Cardiac muscle cell (in vitro differentiated cells and primary cell): ENCODE measurements around the gene PARP11. TPM values are rescaled to one million over a fixed set of nuclear protein-coding genes. Genes with fewer than 3 reads are reported as not detected.
A peak's percentile ranks its signal among the peaks of the same experiment; 100 is the strongest.

Experiments used
- DNase-seq, 2 donors: peaks; one replicate each; pipeline versions ENCODE4 v3.0.0 to v3.0.0-alpha.2; 2010 to 2017; ENCODE audit warnings: low read depth in 1 of 2, low spot score in 1 of 2
- H3K27ac ChIP-seq: fragments of 200-600 bp; sonication (generic); 2 replicates; pipeline ENCODE4 v1.5.1; 2016
- H3K27me3 ChIP-seq: fragments of 200-600 bp; sonication (generic); 2 replicates; pipeline ENCODE4 v1.6.0; 2016; ENCODE audit warnings: control low read depth
- H3K36me3 ChIP-seq: fragments of 200-600 bp; sonication (generic); 2 replicates; pipeline ENCODE4 v1.5.1; 2016; ENCODE audit warnings: control low read depth
- H3K4me1 ChIP-seq: fragments of 200-600 bp; sonication (generic); 2 replicates; pipeline ENCODE4 v1.8.1; 2017; ENCODE audit warnings: low read depth, mild to moderate bottlenecking, mixed run types
- H3K4me3 ChIP-seq: fragments of 200-600 bp; sonication (generic); 2 replicates; pipeline ENCODE4 v1.5.1; 2016; ENCODE audit warnings: mild to moderate bottlenecking
- H3K9me3 ChIP-seq: fragments of 200-600 bp; sonication (generic); 2 replicates; pipeline ENCODE4 v1.5.1; 2017; ENCODE audit warnings: low read depth, mild to moderate bottlenecking, control low read depth
- polyA plus RNA-seq: library from polyadenylated mRNA; unstranded; fragments of >200 nt; fragmentation: Nextera tagmentation; extraction: Ambion mirVana; gene quantifications from 2 replicates; pipeline ENCODE4 v1.2.1, GENCODE V29; 2016
- total RNA-seq: library from RNA; depleted of rRNA; stranded (reverse); fragments of >200 nt; gene quantifications from 2 replicates; pipeline ENCODE4 v1.2.3, GENCODE V29; 2016
- TF ChIP-seq, protein P1 (sequence below): IDR thresholded peaks from 2 replicates; pipeline ENCODE4 v1.5.1; 2012; ENCODE audit warnings: low read depth, mild to moderate bottlenecking, low read length

PARP11 gene
- total and polyA plus RNA-seq, 2 experiments from 2014 or later, result 2.5 to 5.7 TPM

DNA sequence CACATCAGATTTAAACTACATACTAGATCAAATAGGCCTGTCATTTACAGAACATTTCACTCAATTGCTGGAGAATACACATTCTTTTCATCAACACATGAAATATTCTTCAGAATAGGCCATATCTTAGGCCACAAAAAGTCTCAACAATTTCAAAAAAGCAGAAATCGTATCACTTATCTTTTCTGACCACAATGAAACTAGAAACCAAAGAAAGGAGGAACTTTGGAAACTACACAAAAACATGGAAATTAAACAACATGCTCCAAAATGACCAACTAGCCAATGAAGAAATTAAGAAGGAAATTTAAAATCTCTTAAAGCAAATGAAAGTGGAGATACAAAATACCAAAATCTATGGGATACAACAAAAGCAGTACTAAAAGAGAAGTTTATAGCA lies 35.1 kb downstream of the PARP11 start:
- no peaks in the 10 kb centered on the region for H3K36me3 ChIP-seq
- no peaks in the 10 kb centered on the region for H3K27me3 ChIP-seq
- H3K4me3 ChIP-seq, result no peak overlapping the region
- peaks cover 8% of the 10 kb centered on the region for H3K4me1 ChIP-seq
- TF ChIP-seq, protein P1, sequence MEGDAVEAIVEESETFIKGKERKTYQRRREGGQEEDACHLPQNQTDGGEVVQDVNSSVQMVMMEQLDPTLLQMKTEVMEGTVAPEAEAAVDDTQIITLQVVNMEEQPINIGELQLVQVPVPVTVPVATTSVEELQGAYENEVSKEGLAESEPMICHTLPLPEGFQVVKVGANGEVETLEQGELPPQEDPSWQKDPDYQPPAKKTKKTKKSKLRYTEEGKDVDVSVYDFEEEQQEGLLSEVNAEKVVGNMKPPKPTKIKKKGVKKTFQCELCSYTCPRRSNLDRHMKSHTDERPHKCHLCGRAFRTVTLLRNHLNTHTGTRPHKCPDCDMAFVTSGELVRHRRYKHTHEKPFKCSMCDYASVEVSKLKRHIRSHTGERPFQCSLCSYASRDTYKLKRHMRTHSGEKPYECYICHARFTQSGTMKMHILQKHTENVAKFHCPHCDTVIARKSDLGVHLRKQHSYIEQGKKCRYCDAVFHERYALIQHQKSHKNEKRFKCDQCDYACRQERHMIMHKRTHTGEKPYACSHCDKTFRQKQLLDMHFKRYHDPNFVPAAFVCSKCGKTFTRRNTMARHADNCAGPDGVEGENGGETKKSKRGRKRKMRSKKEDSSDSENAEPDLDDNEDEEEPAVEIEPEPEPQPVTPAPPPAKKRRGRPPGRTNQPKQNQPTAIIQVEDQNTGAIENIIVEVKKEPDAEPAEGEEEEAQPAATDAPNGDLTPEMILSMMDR, result no peak
- no peaks in the 10 kb centered on the region for H3K9me3 ChIP-seq
- H3K27ac ChIP-seq, result no peak overlapping the region
- DNase-seq, result no peak

DNA sequence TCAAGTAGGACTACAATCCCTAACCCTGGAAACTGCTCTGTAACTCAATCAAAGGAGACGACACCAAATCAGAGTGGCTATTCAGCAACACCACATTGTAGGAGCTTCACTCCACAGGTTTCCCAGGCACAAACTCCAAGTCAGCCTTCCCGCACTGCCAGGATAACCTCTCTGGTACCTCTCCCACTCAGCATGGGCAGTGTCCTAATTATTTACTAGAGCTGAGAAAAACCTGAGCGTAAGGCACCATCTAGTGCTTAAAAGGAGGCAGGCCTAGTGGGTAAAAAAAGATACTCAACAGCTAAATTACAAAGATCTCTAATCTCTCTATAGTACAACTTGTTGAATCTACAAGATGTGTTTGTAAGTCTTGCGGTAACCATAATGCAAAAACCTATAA lies 36.1 kb downstream of the PARP11 start:
- H3K4me1 ChIP-seq, result peaks cover 8% of the 10 kb centered on the region
- no peaks in the 10 kb centered on the region for H3K9me3 ChIP-seq
- no peaks in the 10 kb centered on the region for H3K36me3 ChIP-seq
- peak in 1 of 2 donors; percentile 5 for DNase-seq
- no peaks in the 10 kb centered on the region for H3K27me3 ChIP-seq
- TF ChIP-seq, protein P1, result no peak
- no peak overlapping the region for H3K27ac ChIP-seq
- H3K4me3 ChIP-seq, result no peak overlapping the region

DNA sequence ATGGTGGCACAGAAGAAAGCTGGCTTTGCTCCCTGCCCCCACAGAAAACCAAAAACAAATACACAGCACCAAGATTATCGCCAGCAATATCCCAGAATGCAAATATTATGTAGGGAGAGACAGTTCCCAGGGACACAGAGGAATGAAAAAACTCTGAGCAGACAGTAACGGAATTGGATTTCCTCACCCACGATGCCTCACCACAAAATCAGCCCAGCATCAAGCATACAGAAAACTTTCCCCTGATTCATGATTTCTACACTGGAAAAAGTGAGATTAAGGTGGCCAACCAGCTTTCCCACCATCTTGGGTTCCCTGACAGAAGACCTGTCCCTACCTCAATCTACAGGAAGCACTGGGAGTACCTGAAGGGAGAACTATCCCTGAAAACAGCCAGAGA lies 36.6 kb downstream of the PARP11 start:
- Histone ChIP-seq H3K4me3 (no peak overlapping the region), H3K27ac (no peak overlapping the region), H3K9me3 (no peaks in the 10 kb centered on the region), H3K27me3 (no peaks in the 10 kb centered on the region), H3K4me1 (peaks cover 8% of the 10 kb centered on the region), H3K36me3 (no peaks in the 10 kb centered on the region)
- peak in 1 of 2 donors; percentile 3 for DNase-seq
- TF ChIP-seq, protein P1, result no peak

DNA sequence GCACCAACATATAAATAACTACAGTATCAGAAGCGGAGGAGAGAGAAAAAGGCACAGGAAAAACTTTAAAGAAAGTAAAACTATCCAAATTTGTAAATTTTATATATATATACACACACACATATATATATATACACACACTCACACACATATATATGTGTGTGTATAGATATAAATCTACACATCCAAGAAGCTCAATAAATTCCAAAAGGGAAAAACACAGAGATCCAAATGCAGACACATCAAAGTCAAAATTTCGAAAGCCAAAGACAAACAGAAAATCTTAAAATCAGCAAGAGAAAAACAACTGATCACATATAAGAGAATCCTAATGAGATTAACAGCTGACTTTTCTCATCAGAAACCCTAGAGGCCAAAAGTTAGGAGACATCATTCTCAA lies 37.3 kb downstream of the PARP11 start:
- DNase-seq, result no peak
- Histone ChIP-seq H3K27me3 (no peaks in the 10 kb centered on the region), H3K4me1 (peaks cover 8% of the 10 kb centered on the region), H3K27ac (no peak overlapping the region), H3K36me3 (no peaks in the 10 kb centered on the region), H3K9me3 (no peaks in the 10 kb centered on the region), H3K4me3 (no peak overlapping the region)
- TF ChIP-seq, protein P1, result no peak

DNA sequence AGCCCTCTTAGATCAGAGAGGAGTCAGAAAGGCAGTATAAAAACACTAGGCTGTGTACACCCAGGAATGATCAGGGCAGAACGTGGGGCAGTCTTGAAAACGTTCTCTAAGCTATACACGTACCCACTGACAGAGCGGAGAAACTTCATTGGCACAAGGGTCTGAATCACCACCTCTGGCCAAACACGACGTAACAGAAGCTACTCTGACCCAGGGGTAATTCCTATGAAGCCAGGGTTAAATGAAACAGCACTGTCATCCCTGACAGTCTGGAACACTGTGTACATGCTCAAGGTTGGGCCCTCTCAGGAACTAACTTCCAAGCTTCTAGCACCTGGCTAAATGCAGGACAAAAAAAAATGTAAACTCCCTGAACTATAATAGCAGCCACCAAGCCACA lies 38.4 kb downstream of the PARP11 start:
- Histone ChIP-seq H3K4me1 (peaks cover 8% of the 10 kb centered on the region), H3K36me3 (no peaks in the 10 kb centered on the region), H3K27ac (no peak overlapping the region), H3K9me3 (no peaks in the 10 kb centered on the region), H3K27me3 (no peaks in the 10 kb centered on the region), H3K4me3 (no peak overlapping the region)
- no peak for DNase-seq
- TF ChIP-seq, protein P1, result no peak
